Measurements from ENCODE around the gene KCNJ16. TPM values are rescaled to one million over a fixed set of nuclear protein-coding genes. Genes with fewer than 3 reads are reported as not detected.

KCNJ16 gene
- total RNA-seq, 4 donors from 2014 or later = 0.44 TPM; not detected in 3

DNA sequence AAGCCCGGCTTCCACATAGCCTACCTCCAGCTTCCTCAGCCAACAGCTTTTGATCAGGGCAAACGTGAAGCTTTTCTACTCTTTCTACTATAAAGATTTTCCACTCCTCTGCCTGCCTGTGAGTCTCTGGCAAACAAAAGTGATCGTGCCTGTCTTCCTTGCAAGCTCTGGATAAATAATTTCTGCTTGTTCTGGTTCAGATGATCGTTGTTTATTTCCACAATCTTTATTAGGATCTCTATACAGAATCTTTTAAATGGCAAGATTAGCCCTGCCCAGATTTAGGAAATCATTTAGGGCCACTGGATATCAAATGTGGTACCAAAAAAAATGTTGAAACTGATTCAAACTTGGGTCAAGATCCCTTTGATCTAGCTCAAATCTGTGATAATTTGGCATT lies 20.4 kb downstream of the KCNJ16 start:
- no peaks in the 10 kb centered on the region for H3K9me3 ChIP-seq
- H3K27ac ChIP-seq = no peak overlapping the region
- WGBS, 2 donors = 60 to 62% methylated on average over 4 of the region's 4 CpGs
- TF ChIP-seq, protein P1, sequence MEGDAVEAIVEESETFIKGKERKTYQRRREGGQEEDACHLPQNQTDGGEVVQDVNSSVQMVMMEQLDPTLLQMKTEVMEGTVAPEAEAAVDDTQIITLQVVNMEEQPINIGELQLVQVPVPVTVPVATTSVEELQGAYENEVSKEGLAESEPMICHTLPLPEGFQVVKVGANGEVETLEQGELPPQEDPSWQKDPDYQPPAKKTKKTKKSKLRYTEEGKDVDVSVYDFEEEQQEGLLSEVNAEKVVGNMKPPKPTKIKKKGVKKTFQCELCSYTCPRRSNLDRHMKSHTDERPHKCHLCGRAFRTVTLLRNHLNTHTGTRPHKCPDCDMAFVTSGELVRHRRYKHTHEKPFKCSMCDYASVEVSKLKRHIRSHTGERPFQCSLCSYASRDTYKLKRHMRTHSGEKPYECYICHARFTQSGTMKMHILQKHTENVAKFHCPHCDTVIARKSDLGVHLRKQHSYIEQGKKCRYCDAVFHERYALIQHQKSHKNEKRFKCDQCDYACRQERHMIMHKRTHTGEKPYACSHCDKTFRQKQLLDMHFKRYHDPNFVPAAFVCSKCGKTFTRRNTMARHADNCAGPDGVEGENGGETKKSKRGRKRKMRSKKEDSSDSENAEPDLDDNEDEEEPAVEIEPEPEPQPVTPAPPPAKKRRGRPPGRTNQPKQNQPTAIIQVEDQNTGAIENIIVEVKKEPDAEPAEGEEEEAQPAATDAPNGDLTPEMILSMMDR (IDR thresholded peaks at IDR 0.05) = no peak
- TF ChIP-seq POLR2A (IDR thresholded peaks at IDR 0.05) = no peak
- H3K4me3 ChIP-seq = no peak overlapping the region
- DNase-seq = no peak
- intact Hi-C loops (cut with DNase I) = no loop called here
- peaks cover 0 to 20% (median 0%) of the 10 kb centered on the region in 3 donors for H3K4me1 ChIP-seq
- no peaks in the 10 kb centered on the region for H3K36me3 ChIP-seq
- no peaks in the 10 kb centered on the region for H3K27me3 ChIP-seq

DNA sequence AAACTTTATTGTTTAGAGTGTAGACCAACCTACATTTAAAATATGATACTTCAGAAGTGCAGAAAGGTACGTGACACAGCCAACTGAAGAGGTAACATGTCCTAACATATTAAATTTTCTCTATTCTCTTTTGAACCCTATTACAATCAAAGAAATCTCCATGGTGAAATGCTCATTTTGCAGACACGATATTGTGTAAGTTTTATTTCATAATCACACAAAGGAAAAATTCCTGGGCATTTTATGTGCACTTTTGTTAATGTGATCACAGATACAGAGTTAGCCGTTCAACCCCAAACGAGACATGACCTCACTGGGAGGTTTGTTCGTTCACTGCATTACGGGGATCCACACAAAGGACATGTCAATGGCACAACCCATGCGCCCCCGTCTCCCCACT lies 21.8 kb downstream of the KCNJ16 start:
- peaks cover 0 to 20% (median 0%) of the 10 kb centered on the region in 3 donors for H3K4me1 ChIP-seq
- intact Hi-C loops (cut with DNase I) = no loop called here
- H3K4me3 ChIP-seq = no peak overlapping the region
- 40 to 41% methylated on average over 8 of the region's 8 CpGs for WGBS, 2 donors
- H3K27me3 ChIP-seq = peaks cover 0 to 3% (median 0%) of the 10 kb centered on the region in 4 donors
- H3K9me3 ChIP-seq = no peaks in the 10 kb centered on the region
- no peak overlapping the region for H3K27ac ChIP-seq
- no peaks in the 10 kb centered on the region for H3K36me3 ChIP-seq
- no peak for TF ChIP-seq POLR2A (IDR thresholded peaks at IDR 0.05)
- TF ChIP-seq, protein P1 (IDR thresholded peaks at IDR 0.05) = no peak
- no peak for DNase-seq

DNA sequence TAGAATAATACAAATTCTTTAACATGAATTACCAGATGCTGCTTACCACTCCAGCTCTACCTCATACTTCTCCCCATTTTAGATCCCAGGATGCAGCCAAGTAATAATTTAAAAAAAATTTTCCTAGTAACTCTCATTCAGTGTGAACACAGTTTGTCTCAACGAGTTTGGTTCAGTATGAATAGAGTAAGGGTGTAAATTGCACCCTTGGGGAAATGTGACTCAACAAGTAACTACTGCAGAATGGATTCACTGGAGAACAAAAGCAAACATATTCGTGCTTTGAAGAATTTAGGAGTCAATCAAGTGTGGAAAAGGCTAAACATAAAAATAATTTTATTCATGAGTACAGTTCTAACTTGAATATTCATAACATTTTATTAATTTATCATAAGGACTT lies 23.0 kb downstream of the KCNJ16 start:
- H3K36me3 ChIP-seq = no peaks in the 10 kb centered on the region
- H3K9me3 ChIP-seq = no peaks in the 10 kb centered on the region
- WGBS, 2 donors = 14 to 25% methylated on average over 2 of the region's 2 CpGs
- no peak overlapping the region for H3K27ac ChIP-seq
- peaks cover 0 to 3% (median 0%) of the 10 kb centered on the region in 4 donors for H3K27me3 ChIP-seq
- no peak for TF ChIP-seq POLR2A (IDR thresholded peaks at IDR 0.05)
- TF ChIP-seq, protein P1 (IDR thresholded peaks at IDR 0.05) = no peak
- DNase-seq = no peak
- H3K4me1 ChIP-seq = peaks cover 0 to 20% (median 0%) of the 10 kb centered on the region in 3 donors
- H3K4me3 ChIP-seq = no peak overlapping the region
- intact Hi-C loops (cut with DNase I) = no loop called here

DNA sequence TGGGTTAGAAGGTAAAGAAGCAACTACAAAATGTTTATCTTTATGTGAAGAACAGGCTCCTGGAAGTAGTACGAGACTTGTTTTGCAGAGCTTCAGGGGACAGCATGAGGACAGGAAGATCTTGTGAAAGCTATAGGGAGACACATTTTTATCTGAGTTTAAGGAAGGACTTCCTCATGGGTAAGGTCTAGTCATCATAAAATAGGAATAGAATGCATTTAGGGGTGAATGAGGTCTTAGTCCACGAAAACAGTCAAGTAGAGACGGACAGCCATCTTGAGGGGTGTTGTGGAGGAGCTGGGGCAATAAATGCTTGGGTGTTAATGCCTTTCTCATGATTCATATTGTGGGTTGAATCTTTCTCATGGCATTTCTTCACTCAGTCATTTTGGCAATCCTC lies 24.3 kb downstream of the KCNJ16 start:
- intact Hi-C loops (cut with DNase I) = no loop called here
- Histone ChIP-seq H3K4me1 (peaks cover 0 to 20% (median 0%) of the 10 kb centered on the region in 3 donors), H3K27me3 (peaks cover 0 to 3% (median 0%) of the 10 kb centered on the region in 4 donors), H3K4me3 (no peak overlapping the region), H3K27ac (no peak overlapping the region), H3K36me3 (no peaks in the 10 kb centered on the region), H3K9me3 (no peaks in the 10 kb centered on the region)
- DNase-seq = no peak
- WGBS, 2 donors = 85 to 86% methylated on average over 3 of the region's 3 CpGs
- no peak for TF ChIP-seq POLR2A (IDR thresholded peaks at IDR 0.05)
- TF ChIP-seq, protein P1 (IDR thresholded peaks at IDR 0.05) = no peak

DNA sequence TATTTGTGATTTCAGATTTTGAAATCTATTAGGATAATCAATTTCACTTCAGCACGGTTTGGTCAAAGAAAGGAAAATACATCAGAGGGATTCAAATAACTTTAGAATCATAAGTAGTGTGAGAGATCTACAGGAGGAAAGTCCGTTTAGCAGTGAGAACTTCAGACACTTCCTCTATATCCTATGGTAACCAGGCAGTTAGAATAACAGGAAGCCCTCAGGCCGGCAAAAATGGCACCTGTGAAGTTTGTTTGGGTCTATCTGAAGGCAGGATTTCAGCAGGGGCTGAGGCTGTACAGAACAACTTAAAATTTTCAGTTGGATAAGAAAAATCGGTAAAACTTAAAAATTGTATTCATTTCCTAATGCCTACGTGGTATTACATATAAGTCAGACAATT lies 24.9 kb downstream of the KCNJ16 start:
- no peak overlapping the region for H3K4me3 ChIP-seq
- intact Hi-C loops (cut with DNase I) = no loop called here
- peaks cover 0 to 20% (median 0%) of the 10 kb centered on the region in 3 donors for H3K4me1 ChIP-seq
- DNase-seq = no peak
- H3K9me3 ChIP-seq = no peaks in the 10 kb centered on the region
- WGBS, 2 donors = 54 to 58% methylated on average over 5 of the region's 5 CpGs
- H3K27ac ChIP-seq = no peak overlapping the region
- H3K36me3 ChIP-seq = no peaks in the 10 kb centered on the region
- TF ChIP-seq, protein P1 (IDR thresholded peaks at IDR 0.05) = no peak
- no peak for TF ChIP-seq POLR2A (IDR thresholded peaks at IDR 0.05)
- peaks cover 0 to 3% (median 0%) of the 10 kb centered on the region in 4 donors for H3K27me3 ChIP-seq

Measured in esophagus squamous epithelium (tissue), 5 donors.